SK-N-SH (cell line): ENCODE measurements around the gene HRH1. TPM values are rescaled to one million over a fixed set of nuclear protein-coding genes. Genes with fewer than 3 reads are reported as not detected.

Experiments used
- CTCF ChIP-seq: fragments of 200-600 bp; sonication (generic); IDR thresholded peaks from 2 replicates; pipeline ENCODE4 v1.6.1; 2017; ENCODE audit warnings: antibody characterized with exemption, mild to moderate bottlenecking, moderate library complexity
- ELF1 ChIP-seq: IDR thresholded peaks from 2 replicates; pipeline ENCODE4 v1.4.0; 2012
- EP300 ChIP-seq, 2 experiments: IDR thresholded peaks; 2 replicates each; pipeline versions ENCODE4 v1.4.0 to v1.6.1; 2012; ENCODE audit warnings: borderline replicate concordance in 1 of 2, low read depth in 1 of 2, low read length in 1 of 2
- EZH2phosphoT487 ChIP-seq: fragments of 200-600 bp; sonication (generic); IDR thresholded peaks from 2 replicates; pipeline ENCODE4 v1.6.1; 2017; ENCODE audit warnings: low read depth, mixed run types, mild to moderate bottlenecking, antibody characterized with exemption, moderate library complexity, borderline replicate concordance
- FOSL2 ChIP-seq: IDR thresholded peaks from 2 replicates; pipeline ENCODE4 v1.4.0; 2012; ENCODE audit warnings: low read depth, mild to moderate bottlenecking, moderate library complexity, borderline replicate concordance
- FOXM1 ChIP-seq: IDR thresholded peaks from 2 replicates; pipeline ENCODE4 v1.4.0; 2012; ENCODE audit warnings: low read depth, mild to moderate bottlenecking
- GABPA ChIP-seq: IDR thresholded peaks from 2 replicates; pipeline ENCODE4 v1.4.0; 2012; ENCODE audit warnings: low read depth, mild to moderate bottlenecking
- GATA2 ChIP-seq: sonication (generic); formaldehyde crosslinking; IDR thresholded peaks from 2 replicates; pipeline ENCODE4 v1.5.0; 2020; ENCODE audit warnings: mild to moderate bottlenecking, missing genetic modification reagents
- RAD21 ChIP-seq: IDR thresholded peaks from 2 replicates; pipeline ENCODE4 v1.6.1; 2012; ENCODE audit warnings: mild to moderate bottlenecking, low read length
- RCOR1 ChIP-seq: fragments of 150-350 bp; IDR thresholded peaks from 2 replicates; pipeline ENCODE4 v1.6.1; 2017; ENCODE audit warnings: antibody characterized with exemption, low read length
- REST ChIP-seq: IDR thresholded peaks from 2 replicates; pipeline ENCODE4 v1.6.1; 2012; ENCODE audit warnings: mild to moderate bottlenecking, low read depth, low read length, moderate library complexity
- SMC3 ChIP-seq: IDR thresholded peaks from 2 replicates; pipeline ENCODE4 v1.6.1; 2012; ENCODE audit warnings: low read depth, low read length, improper control_type of control experiment
- USF2 ChIP-seq: fragments of 150-350 bp; IDR thresholded peaks from 2 replicates; pipeline ENCODE4 v1.6.1; 2017; ENCODE audit warnings: antibody characterized with exemption, low read length, low read depth, borderline replicate concordance
- YY1 ChIP-seq: IDR thresholded peaks from 2 replicates; pipeline ENCODE4 v1.4.0; 2012; ENCODE audit warnings: low read depth, mild to moderate bottlenecking
- polyA plus RNA-seq, 3 experiments: library from polyadenylated mRNA; depleted of rRNA; stranded (reverse); fragments of >200 nt; gene quantifications; 2 replicates each; pipeline ENCODE4 v1.2.3, GENCODE V29; 2012
- TF ChIP-seq, protein P1 (sequence below): IDR thresholded peaks from 2 replicates; pipeline ENCODE4; 2012
- TF ChIP-seq, protein P2 (sequence below): fragments of 150-350 bp; IDR thresholded peaks from 2 replicates; pipeline ENCODE4 v1.6.1; 2016; ENCODE audit warnings: mild to moderate bottlenecking, low read depth, low read length

HRH1 gene
- polyA plus RNA-seq, 1 of the 3 experiments (the other 2 are of a cell fraction), result 6.2 TPM

DNA sequence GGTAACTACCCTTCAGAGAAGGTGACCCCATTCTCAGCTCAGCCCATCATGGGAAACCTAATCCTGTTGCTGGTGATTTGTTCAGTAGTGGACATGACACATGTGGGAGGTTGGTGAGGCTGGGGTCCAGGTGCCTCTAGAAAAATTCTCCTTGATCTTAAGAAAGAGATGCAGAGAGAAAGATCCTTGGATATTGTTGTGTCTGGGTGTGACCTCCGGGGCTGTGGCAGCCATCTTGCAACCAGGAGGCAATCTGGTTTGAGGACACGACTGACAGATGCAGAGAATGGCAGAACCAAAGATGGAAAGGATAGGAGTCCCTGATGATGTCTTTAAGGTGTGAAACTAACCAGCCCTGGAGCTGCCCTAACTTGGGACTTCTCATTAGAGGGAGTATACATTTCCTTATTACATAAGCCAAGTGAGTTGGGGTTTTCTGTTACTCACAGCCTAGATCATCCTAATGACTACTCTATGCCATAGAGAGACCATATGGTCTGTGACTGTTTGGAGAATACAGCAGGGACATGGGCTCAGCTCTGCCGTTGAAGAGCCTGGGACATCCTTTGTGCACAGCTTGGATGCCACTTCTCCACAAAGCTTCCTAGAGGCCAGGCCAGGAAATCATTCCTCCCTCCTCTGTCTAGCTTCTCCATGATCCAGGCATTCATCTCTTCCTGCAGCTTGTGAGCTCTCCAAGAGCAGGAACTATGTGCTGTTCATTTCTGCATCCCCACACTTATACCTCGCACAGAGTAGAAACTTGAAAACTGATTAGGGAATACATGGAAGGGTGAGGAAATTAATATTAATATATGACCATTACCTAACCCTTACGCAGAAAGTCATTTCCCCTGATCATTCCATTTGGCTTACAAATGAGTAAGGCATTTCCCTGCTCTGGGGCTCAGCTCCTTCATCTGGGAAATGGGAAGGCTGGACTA, 45.9 kb downstream of the HRH1 start (continued):
- TF ChIP-seq CTCF (no peak), EZH2phosphoT487 (no peak), RCOR1 (no peak; the same call in 1 of the 2 replicates), FOSL2 (peak; percentile 32; the same call in 1 of the 2 replicates), USF2 (no peak), SMC3 (no peak), REST (no peak), FOXM1 (no peak), EP300 (IDR thresholded peaks at IDR 0.05; ENCODE audit: borderline replicate concordance in 1 of 2, low read depth in 1 of 2, low read length in 1 of 2) (peak in 1 of 2 experiments; percentile 49; a peak in 1 of 4 replicates), GATA2 (no peak), RAD21 (no peak), GABPA (no peak), YY1 (peak; percentile 38; the same call in 1 of the 2 replicates), ELF1 (no peak)
- TF ChIP-seq, protein P1, sequence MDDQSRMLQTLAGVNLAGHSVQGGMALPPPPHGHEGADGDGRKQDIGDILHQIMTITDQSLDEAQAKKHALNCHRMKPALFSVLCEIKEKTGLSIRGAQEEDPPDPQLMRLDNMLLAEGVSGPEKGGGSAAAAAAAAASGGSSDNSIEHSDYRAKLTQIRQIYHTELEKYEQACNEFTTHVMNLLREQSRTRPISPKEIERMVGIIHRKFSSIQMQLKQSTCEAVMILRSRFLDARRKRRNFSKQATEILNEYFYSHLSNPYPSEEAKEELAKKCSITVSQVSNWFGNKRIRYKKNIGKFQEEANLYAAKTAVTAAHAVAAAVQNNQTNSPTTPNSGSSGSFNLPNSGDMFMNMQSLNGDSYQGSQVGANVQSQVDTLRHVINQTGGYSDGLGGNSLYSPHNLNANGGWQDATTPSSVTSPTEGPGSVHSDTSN, result peak; percentile 23; the same call in 1 of the 2 replicates
- TF ChIP-seq, protein P2, sequence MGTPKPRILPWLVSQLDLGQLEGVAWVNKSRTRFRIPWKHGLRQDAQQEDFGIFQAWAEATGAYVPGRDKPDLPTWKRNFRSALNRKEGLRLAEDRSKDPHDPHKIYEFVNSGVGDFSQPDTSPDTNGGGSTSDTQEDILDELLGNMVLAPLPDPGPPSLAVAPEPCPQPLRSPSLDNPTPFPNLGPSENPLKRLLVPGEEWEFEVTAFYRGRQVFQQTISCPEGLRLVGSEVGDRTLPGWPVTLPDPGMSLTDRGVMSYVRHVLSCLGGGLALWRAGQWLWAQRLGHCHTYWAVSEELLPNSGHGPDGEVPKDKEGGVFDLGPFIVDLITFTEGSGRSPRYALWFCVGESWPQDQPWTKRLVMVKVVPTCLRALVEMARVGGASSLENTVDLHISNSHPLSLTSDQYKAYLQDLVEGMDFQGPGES, result no peak
